CD4-positive, alpha-beta T cell treated with Interleukin-6 for 4 hours (primary cell): ENCODE measurements around the gene ASB2.

Experiments used
- DNase-seq: peaks from one replicate; pipeline ENCODE4 v3.0.0-alpha.2; 2020; ENCODE audit warnings: mixed read lengths

Gene ASB2

GRCh38 chr14:93976477-93977057 lies at the start of gene ASB2:
TSS of gene ASB2 (minus strand) at chr14:93976570. CDS start at chr14:93964539, 12,031 bp downstream.
- peak; percentile 32 for DNase-seq

- no peak for DNase-seq
Measured at GRCh38 chr14:94025720-94026119, 49.4 kb upstream of the ASB2 start.

- DNase-seq: no peak
Measured at GRCh38 chr14:94024549-94024948, 48.2 kb upstream of the ASB2 start.

GRCh38 chr14:94022532-94023411 lies 46.4 kb upstream of the ASB2 start:
- no peak for DNase-seq

- DNase-seq: no peak
Measured at GRCh38 chr14:94021416-94022157, 45.2 kb upstream of the ASB2 start.

GRCh38 chr14:94021001-94021400 lies 44.6 kb upstream of the ASB2 start:
- DNase-seq: no peak

GRCh38 chr14:94020267-94020666 lies 43.9 kb upstream of the ASB2 start:
- DNase-seq: no peak

- no peak for DNase-seq
Measured at GRCh38 chr14:94019329-94019728, 43.0 kb upstream of the ASB2 start.

GRCh38 chr14:94018308-94018707 lies 41.9 kb upstream of the ASB2 start:
- DNase-seq: no peak

GRCh38 chr14:94016446-94016976 lies 40.1 kb upstream of the ASB2 start:
- no peak for DNase-seq

- no peak for DNase-seq
Measured at GRCh38 chr14:94015223-94015622, 38.9 kb upstream of the ASB2 start.

GRCh38 chr14:94014382-94014781 lies 38.0 kb upstream of the ASB2 start:
- no peak for DNase-seq

GRCh38 chr14:94011795-94012194 lies 35.4 kb upstream of the ASB2 start:
- peak; percentile 29 for DNase-seq

- no peak for DNase-seq
Measured at GRCh38 chr14:94010625-94011024, 34.3 kb upstream of the ASB2 start.

GRCh38 chr14:94009767-94010166 lies 33.4 kb upstream of the ASB2 start:
- DNase-seq: no peak

- DNase-seq: peak; percentile 17
Measured at GRCh38 chr14:94008234-94008633, 31.9 kb upstream of the ASB2 start.

GRCh38 chr14:94005324-94006073 lies 29.1 kb upstream of the ASB2 start:
- DNase-seq: peak; percentile 22

GRCh38 chr14:94004015-94004414 lies 27.6 kb upstream of the ASB2 start:
- DNase-seq: no peak

- no peak for DNase-seq
Measured at GRCh38 chr14:94003397-94003796, 27.0 kb upstream of the ASB2 start.

GRCh38 chr14:94001501-94002396 lies 25.4 kb upstream of the ASB2 start:
- peak; percentile 70 for DNase-seq

- no peak for DNase-seq
Measured at GRCh38 chr14:94001016-94001415, 24.6 kb upstream of the ASB2 start.

GRCh38 chr14:94000267-94000666 lies 23.9 kb upstream of the ASB2 start:
- DNase-seq: no peak
